NCI-H524 (cell line): ENCODE data around the gene IL19.
"Not testable (repeated sequence)": the region's sequence is repeated elsewhere in the genome, so short reads cannot be mapped to it uniquely, and the experiment has no call there.

Experiments
- DNase-seq, 2 experiments: peaks; one replicate each; lab custom pipeline; 2025; lab: John Stamatoyannopoulos, UW

IL19 gene

DNA sequence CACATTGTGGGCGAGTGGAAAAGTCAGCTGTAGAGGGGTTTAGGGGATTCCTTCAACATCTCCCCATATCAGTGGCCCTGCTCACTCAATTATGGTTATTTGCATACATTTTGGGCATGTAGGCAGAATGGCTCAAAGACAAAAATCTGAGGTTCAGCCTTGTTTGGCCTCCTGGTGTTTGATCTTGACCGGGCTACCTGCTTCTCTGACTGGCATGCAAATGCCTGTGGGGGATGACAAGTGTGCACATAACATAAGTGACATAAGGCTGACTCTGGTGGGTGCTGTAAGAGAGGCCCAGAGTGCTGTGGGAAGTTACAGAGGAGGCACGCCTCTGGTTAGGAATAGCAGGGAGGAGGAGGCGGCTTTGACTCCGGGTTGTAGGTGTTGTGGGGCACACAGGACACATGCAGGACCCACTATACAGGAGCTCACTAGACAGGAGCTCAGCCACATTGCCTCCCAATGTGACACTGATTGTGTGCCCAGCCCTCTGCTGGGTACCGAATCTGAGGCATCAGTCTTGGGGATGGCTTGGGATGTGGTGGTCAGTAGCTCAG, 29.4 kb upstream of the IL19 start:
- no peak for DNase-seq

DNA sequence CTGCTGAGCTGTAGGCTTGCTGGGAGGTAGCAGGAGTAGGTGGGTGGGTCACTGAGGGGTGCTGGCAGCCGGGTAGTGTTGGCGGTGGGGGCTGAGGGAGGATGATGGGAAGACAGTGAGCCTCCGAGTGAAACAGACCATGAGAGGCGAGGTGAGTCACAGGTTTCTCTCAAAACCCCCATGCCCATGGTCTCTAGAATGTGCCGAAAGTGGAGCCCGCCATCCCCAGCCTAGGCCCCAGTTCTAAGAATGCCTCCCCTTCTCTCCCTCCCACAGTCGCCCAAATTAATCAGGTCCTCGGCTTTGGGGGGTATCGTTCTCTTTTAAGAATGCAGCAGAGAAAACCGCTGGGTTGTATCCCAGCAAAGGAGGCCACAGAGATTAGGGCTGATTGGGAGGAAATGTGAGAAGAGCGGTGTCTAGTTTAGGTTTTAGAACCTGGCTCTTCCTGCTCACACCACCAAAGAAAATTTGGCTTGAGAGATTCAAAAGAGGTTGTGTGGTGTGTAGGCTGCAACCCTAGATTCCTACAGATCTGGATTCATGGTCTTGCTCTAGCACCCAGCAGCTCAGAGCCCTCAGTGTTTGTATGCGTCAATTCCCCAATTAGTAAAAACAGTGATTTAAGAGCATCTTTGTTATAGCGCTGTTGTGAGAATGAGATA, 27.7 kb upstream of the IL19 start:
- no peak for DNase-seq

DNA sequence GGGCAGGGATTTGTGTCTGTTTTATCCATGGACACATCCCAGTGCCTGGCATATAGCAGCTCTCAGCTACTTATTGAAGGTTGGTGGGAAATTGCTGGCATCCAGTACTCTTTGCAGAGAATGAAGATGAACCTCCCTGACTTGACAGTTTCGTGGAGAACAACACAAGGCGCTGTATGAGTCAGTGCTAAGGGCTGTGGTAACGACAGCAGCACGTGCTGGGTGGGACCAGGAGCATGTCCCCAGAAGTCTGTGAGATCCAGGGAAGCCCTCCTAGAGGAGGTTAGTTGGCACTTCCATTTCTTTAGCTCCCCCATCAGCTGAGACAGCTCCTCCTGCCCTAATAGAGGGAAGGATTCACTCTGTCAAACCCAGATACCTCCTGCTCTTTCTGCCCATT, 25.9 kb upstream of the IL19 start:
- DNase-seq = no peak

DNA sequence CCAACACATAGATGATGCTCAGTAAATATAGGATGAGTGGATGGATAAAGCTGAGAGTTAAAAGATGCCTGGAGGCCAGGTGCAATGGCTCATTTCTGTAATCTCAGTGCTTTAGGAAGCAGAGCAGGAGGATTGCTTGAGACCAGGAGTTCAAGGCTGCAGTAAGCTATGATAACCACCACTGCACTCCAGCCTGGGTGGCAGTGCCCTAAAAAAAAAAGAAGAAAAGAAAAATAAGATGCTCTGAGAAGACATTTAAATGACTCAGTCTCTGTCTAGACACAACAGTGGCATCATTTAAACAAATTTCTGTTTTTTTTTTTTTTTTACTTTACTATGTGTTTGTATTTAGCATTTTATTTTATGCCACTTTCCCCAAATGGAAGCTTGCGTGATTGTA, 25.3 kb upstream of the IL19 start:
- no peak for DNase-seq

DNA sequence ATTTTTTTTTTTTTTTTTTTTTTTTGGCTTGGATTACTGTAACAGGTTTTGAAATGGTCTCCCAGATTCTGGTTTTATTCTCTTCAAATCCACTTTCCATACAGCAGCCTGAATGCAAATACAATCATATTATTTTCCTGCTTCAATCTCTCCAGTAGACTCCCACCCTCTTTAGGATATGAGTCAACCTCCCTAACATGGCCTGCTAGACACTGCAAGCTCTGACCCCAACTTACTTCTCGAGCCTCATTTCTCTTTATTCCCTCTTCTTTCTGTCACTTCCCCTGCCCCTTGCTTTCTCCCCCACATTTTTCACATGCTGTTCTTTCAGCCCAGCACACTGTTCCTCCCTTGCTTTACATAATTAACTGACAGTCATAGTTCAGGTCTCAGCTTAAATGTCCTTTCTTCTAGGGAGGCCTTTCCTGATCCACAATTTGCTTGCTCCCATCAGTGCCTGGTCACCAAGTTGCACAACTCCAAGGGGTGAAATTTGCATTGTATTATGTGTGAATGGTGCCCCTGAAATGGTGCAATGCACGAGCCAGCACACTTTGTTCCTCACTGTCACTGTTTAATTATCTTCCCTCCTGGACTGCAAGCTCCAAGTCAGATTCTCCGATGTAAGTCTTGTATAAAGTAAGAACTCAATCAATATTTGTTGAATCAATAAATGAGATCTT, 22.1 kb upstream of the IL19 start:
- DNase-seq = no peak

DNA sequence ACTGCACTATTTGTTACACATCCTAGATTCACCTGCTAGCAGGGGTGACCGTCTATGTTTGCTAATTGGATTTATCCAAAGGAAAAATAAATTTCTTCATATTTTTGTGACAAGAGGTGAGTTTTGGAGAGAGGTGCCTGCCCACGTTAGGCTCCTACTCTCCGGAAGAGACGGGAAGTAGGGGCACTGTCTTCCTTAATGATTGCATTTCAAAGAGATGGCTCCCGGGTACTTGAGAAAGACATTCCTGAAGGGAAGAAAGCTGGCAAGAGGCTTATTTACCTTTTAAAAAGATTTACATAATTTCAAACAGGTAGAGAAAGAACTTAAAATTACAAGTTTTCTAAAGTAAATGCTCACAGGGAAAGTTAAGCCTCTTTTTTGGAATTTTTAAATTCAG, 18.7 kb upstream of the IL19 start:
- DNase-seq = no peak

DNA sequence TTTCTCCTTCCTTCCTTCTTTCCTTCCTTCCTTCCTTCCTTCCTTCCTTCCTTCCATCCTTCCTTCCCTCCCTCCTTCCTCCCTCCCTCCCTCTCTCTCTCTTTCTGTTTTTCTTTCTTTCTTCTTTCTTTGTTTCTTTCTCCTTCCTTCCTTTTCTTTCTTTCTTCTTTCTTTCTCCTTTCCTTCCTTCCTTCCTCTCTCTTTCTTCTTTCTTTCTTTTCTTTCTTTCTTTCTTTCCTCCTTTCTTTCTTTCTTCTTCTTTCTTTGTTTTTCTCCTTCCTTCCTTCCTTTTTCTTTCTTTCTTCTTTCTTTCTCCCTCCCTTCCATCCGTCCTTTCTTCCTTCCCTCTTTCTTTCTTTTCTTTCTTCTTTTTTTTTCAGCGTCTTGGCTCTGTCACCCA, 18.1 kb upstream of the IL19 start:
- DNase-seq = no peak

DNA sequence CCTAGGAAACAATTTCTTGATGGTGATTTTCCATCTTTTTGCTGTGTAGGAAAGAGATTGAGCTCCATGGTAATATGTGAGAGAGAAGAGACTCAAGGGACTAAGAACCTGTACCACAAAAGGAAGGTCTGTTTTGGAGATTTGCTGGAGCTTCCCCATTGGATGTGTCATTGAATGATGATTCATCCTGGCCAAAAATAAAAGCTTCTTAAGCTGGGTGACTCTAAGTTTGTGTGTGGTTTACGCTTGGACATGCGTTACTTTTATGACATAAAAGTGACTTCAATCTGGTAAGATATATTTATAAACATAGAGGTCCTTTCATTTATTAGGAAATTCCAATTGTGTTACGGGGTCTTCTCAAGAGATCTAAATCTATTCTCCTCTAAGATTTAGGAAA, 17.4 kb upstream of the IL19 start:
- DNase-seq = no peak

DNA sequence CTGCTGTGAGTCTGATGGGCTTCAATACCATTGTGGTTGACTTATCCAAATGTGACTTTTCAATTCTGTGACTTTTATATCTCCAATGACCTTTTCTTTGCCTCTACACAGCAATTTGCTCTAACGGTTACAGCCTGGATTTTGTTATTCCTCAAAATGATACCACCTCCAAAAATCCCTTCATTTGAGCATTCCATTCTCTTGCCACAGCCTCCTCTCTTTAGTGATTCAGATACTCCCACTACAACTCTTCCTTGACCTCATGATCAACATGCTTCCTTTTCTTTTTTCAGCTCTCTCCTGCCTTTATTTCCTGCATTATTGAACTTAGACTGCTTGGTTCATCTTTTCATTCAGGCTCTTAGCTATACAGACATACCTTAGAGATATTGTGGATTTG, 16.6 kb upstream of the IL19 start:
- no peak for DNase-seq

DNA sequence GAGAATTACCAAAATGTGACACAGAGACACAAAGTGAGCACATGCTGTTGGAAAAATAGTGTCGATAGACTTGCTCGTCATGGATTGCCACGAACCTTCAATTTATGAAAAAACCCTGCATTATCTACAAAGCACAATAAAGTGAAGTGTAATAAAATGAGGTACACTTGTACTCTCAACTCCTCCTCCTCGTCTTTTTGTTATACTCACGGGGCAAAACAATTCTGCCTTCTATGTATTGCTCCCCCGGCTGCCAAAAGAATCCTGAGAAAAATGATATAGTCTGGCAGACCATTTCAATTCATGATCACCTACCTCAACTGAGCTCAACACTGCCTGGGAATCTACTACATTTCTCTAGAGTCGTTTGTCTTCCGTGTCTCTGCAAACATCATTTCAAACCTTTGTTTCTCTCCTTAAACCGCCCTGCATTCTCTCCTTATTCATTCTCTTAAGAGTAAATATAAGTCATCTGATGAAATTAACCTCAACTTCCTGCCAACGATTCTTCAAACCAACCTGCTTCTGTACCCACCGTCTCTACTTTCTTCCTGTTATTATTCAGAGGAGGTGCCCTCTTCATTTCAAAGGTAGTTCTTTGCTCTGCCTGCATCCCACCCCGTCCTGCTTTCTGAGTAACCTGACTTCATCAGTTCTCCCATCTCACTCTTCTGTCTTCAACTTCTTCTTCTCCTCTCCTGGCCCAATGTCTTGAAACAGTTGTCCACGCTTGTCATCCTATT, 12.9 kb upstream of the IL19 start:
- no peak for DNase-seq

DNA sequence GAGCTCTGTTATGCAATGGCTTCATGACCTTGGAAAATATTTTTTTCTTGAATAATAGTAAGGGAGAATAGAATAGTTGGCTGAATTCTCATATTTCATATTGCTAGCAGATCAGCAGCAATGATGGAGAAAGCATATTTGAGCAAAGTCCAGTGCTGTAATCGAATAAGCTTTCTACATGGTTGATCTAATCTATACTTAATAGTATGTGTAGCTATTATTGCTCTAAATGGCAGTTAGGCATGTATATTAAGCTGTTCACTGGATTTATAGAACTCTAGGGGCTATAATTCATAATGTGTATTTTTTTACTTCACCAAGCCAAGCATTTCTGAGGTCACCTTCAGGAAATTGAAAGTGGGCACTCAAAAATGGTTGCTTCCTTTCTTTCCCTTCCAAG, 10.0 kb upstream of the IL19 start:
- DNase-seq = no peak

DNA sequence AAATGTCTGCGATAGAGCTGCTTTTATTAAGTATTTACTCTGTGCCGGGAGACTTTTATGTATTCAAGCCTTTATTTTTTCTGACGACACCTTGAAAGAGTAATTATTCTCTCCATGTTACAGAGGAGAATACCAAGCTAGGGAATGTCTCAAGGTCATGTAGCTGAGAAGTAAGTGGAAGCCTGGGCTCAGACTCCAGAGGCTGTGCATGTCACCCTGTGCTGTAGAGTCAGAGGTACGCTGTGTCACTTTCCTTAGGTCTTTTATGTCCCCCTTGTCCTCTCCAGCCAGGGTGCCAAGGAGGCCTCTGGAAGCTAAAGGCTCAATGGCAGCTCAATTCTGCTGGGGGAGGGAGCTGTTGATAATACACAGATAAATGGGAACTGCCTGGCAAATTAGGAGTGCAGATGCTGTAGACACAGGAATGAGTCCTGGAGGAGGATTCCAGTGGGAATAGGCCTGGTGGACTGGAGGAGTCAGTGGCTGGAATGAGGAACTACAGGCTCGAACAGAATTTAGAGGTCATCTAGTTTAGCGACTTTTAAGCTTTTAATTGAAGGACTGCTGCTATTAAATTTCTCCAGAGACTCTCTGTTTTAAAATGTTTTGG, 9.3 kb upstream of the IL19 start:
- no peak for DNase-seq

DNA sequence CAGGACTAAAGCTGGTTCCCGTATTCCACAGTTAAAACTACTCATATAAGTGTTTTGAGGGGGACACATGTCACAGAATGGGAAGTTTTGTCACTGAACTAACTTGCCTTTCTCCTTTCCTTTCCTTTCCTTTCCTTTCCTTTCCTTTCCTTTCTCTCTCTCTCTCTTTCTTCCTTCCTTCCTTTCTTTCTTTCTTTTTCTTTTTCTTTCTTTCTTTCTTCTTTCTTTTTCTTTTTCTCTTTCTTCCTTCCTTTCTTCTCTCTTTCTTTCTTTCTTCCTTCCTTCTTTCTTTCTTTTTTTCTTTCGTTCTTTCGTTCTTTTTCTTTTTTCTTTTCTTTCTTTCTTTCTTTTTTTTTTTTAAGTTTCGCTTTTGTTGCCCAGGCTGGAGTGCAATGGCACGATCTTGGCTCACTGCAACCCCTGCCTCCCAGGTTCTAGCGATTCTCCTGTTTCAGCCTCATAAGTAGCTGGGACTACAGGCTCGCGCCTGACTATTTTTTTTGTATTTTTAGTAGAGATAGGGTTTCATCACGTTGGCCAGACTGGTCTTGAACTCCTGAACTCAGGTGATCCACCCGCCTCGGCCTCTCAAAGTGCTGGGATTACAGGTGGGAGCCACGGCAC, 7.7 kb upstream of the IL19 start:
- not testable (repeated sequence) for DNase-seq

DNA sequence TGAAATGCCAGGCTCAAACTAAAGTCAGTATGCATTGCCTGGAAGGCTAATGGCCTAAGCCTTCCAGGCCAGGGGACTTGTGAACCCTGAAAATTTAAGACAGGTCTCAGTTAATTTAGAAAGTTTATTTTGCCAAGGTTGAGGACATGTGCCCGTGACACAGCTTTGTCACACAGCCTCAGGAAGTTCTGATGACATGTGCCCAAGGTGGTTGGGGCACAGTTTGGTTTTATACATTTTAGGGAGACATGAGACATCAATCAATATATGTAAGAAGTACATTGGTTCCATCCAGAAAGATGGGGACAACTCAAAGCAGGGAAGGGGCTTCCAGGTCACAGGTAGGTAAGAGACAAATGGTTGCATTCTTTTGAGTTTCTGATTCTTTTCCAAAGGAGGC, 4.8 kb upstream of the IL19 start:
- DNase-seq = not testable (repeated sequence)

DNA sequence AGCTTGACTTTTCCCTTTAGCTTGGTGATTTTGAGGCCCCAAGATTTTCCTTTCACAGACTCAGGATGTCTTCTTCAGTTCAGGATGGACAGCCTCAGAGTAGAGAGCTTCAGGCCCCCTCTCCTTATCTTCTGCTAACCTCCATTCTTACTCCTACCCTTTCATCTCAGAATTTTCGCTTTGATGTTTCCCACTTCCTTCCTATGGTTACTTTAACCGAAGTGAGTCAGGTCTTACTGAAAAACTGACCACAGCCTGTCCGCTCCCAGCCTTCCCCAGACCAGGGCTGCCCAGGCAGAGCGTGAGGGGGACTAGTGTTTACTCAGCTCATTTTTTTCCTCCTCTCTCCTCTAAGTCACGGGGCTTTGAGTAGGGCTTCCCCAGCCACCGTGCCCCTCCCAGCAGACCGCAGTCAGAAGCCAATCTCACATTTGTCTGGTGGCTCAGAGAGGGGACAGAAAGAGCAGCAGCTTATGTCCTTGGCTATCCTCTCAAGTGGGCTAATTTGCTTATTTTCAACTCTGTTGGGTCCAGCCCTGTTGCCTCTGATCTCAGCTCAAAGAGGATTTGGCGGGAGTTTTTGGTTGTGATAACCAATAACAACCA, 4.2 kb upstream of the IL19 start:
- DNase-seq = no peak

DNA sequence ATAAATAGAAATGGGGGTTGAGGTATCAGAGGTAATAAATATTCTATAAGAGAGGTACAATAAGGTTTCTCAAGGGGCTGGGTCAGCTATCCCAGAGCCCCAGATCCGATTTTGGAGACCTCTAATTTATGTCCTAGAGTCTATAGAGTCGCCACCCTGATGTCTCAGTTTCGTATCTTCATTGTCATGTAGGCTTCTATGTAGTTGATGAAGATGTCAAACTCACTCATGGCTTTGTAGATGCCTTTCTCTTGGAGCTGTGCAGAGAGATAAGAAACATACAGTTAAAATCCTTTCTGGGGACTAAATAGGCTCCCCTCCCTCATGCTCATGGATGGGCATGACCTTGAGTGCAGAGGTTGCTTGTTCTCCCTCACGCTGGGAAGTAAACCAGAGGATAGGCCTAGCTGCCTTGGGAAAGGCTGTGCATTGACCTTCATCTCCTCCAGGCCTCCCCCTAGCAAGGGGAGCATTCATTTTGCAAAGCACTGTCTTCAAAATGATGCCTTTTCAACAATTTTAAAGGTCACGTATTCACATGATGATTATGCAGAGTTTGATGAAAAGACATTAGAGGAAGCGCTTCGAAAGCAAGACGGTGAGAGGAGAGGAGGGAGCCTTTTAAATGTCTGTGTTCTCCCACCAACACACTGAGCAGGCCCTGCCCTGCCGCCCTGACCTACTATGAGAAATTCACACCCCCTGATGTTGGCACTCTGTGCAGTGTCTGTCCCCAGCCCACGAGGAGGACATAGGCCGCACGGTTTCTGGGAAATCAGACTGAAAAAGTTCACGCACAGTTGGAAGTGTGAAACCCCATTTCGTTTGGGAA, 1.9 kb upstream of the IL19 start:
- no peak for DNase-seq

DNA sequence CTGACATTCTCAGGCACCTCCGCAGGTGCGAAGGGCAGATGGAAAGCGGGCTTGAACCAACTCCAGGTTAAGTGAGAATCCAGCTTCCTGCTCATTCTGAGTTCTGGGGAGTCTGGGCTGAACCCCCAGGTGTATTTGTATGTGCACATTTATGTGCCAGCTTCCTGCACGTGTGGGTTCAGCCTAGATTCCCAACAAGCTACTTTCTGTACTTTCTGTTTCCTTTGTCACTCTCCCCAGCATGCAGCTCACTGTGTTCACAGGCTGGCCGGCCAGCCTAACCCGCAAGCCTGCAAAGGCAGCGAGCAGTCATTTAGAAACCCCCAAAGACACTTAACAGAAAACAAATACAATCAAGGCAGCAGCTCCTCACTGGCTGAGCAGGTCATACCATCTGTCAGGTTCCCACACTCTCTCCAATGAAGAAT, 1.3 kb upstream of the IL19 start:
- DNase-seq = no peak

DNA sequence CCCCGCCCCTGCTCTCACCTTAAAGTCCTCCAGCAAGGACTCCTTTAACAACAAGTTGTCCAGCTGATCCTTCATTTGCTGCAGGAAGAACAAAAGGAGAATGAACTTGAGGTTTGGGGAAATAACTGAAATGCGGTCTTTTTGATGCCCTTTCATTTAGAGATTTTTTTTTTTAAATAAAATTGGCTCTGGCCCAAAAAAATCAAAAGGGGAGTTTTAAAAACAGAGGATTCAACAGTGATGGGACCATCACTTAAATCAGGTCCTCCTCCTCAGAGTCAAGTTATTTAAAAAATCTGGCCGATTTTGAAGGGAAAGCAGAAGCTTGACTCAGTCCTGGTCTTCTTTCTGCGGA, 742 bp downstream of the IL19 start:
- DNase-seq = no peak

DNA sequence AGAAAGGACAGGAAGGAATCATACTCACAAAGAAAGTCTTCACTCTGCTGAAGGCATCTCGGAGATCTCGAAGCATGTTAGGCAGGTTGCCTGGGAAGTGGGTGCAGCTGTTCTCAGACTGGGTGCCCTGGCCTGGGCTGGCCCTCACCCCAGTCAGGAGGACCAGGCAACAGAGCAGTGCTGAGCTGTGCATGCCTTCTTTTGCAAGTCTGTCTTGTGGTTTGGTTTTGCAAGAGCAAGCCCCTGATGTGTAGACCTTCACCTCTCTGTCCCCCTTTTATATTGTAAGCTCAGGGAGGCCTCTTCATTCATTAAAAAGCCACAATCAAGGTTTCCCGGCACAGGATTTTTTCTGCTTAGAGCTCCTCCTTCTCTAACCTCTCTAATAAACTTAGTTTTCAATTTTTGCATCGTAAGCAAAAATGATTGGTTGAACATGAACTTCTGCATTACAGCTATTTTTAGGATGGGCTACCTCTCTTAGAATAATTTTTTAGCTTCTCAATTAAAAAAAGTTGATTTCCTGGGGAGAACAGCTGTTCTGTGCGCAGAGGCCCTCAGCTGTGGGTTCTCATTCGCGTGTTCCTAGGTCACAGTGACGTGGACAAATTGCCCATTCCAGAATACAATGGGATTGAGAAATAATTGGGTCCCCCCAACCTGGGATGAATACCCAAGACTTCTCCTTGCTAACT, 1.8 kb downstream of the IL19 start, which contains the start of gene IL10:
IL10 (minus strand) TSS at position 252 of the 695 bp plus-strand sequence; CDS start at position 193, 59 bp downstream.
- DNase-seq = no peak

DNA sequence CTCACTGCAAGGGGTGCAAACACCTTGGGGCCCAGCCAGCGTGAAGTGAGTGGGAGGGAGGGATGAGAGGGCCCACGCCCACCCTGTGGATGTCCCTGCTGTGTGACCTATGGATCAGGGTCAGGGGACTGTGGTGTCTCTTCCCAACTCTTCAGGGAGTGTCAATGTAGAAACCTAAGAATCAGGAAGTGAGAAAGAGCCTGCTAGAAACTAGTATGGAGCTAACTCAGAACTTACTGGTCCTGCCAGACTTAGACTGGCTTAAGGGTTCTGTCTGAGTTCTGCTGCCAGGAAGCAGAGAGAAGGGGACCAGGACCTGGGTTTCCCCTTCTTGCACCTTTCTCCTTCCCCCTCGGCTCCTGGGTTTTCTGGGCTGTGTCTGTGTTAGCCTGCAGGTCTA, 3.5 kb downstream of the IL19 start:
- DNase-seq = no peak
